Measurements from ENCODE around the gene ETNPPL.

GRCh38 chr4:108695062-108695461, 67.8 kb downstream of the ETNPPL start:
- TF ChIP-seq POLR2A (IDR thresholded peaks at IDR 0.05; ENCODE audit: low read depth, low read length), result no peak
- no peak for TF ChIP-seq POLR2AphosphoS5 (IDR thresholded peaks at IDR 0.05; ENCODE audit: low read depth, low read length)
- TF ChIP-seq SPI1 (IDR thresholded peaks at IDR 0.05; ENCODE audit: low read depth, low read length), result no peak
